ENCODE measurements around the gene CCDC12.

The CCDC12 gene

GRCh38 chr3:46908986-46909534, 67.5 kb downstream of the CCDC12 start:
- no peaks in the 10 kb centered on the region for H3K9me3 ChIP-seq (ENCODE audit: control insufficient read depth in 1 of 2, low read length in 2 of 2)
- peak overlapping the region in 1 of 2 donors; percentile 40 for H3K4me3 ChIP-seq (ENCODE audit: low read depth in 1 of 2, low read length in 2 of 2)
- no peaks in the 10 kb centered on the region for H3K36me3 ChIP-seq (ENCODE audit: control insufficient read depth in 1 of 2, insufficient read depth in 2 of 2, low read length in 2 of 2)
- H3K27me3 ChIP-seq (ENCODE audit: control insufficient read depth in 1 of 2, insufficient read depth in 2 of 2, low read length in 2 of 2): peaks cover 0 to 11% of the 10 kb centered on the region in 2 donors
- no peak overlapping the region for H3K9ac ChIP-seq (ENCODE audit: low read depth in 1 of 2, low read length in 2 of 2)
- H3K4me1 ChIP-seq (ENCODE audit: control insufficient read depth in 1 of 2, insufficient read depth in 2 of 2, low read length in 2 of 2): peaks cover 4 to 15% of the 10 kb centered on the region in 2 donors
- H3K27ac ChIP-seq (ENCODE audit: low read depth, low read length): no peak overlapping the region

GRCh38 chr3:46908294-46908985, 68.1 kb downstream of the CCDC12 start:
- Histone ChIP-seq H3K36me3 (ENCODE audit: control insufficient read depth in 1 of 2, insufficient read depth in 2 of 2, low read length in 2 of 2) (no peaks in the 10 kb centered on the region), H3K9me3 (ENCODE audit: control insufficient read depth in 1 of 2, low read length in 2 of 2) (no peaks in the 10 kb centered on the region), H3K4me1 (ENCODE audit: control insufficient read depth in 1 of 2, insufficient read depth in 2 of 2, low read length in 2 of 2) (peaks cover 4 to 10% of the 10 kb centered on the region in 2 donors), H3K27me3 (ENCODE audit: control insufficient read depth in 1 of 2, insufficient read depth in 2 of 2, low read length in 2 of 2) (peaks cover 0 to 11% of the 10 kb centered on the region in 2 donors), H3K4me3 (ENCODE audit: low read depth in 1 of 2, low read length in 2 of 2) (no peak overlapping the region), H3K27ac (ENCODE audit: low read depth, low read length) (no peak overlapping the region), H3K9ac (ENCODE audit: low read depth in 1 of 2, low read length in 2 of 2) (no peak overlapping the region)

- Histone ChIP-seq H3K4me1 (ENCODE audit: control insufficient read depth in 1 of 2, insufficient read depth in 2 of 2, low read length in 2 of 2) (peaks cover 4 to 10% of the 10 kb centered on the region in 2 donors), H3K9ac (ENCODE audit: low read depth in 1 of 2, low read length in 2 of 2) (no peak overlapping the region), H3K4me3 (ENCODE audit: low read depth in 1 of 2, low read length in 2 of 2) (no peak overlapping the region), H3K27me3 (ENCODE audit: control insufficient read depth in 1 of 2, insufficient read depth in 2 of 2, low read length in 2 of 2) (peaks cover 0 to 11% of the 10 kb centered on the region in 2 donors), H3K9me3 (ENCODE audit: control insufficient read depth in 1 of 2, low read length in 2 of 2) (no peaks in the 10 kb centered on the region), H3K27ac (ENCODE audit: low read depth, low read length) (no peak overlapping the region), H3K36me3 (ENCODE audit: control insufficient read depth in 1 of 2, insufficient read depth in 2 of 2, low read length in 2 of 2) (no peaks in the 10 kb centered on the region)
These were observed 68.6 kb downstream of the CCDC12 start for GRCh38 chr3:46907960-46908293.

- Histone ChIP-seq H3K27ac (ENCODE audit: low read depth, low read length) (no peak overlapping the region), H3K4me1 (ENCODE audit: control insufficient read depth in 1 of 2, insufficient read depth in 2 of 2, low read length in 2 of 2) (peaks cover 4 to 10% of the 10 kb centered on the region in 2 donors), H3K9me3 (ENCODE audit: control insufficient read depth in 1 of 2, low read length in 2 of 2) (no peaks in the 10 kb centered on the region), H3K9ac (ENCODE audit: low read depth in 1 of 2, low read length in 2 of 2) (no peak overlapping the region), H3K36me3 (ENCODE audit: control insufficient read depth in 1 of 2, insufficient read depth in 2 of 2, low read length in 2 of 2) (no peaks in the 10 kb centered on the region), H3K27me3 (ENCODE audit: control insufficient read depth in 1 of 2, insufficient read depth in 2 of 2, low read length in 2 of 2) (peaks cover 0 to 11% of the 10 kb centered on the region in 2 donors), H3K4me3 (ENCODE audit: low read depth in 1 of 2, low read length in 2 of 2) (no peak overlapping the region)
These were observed 69.3 kb downstream of the CCDC12 start for GRCh38 chr3:46907271-46907670.

- Histone ChIP-seq H3K9ac (ENCODE audit: low read depth in 1 of 2, low read length in 2 of 2) (no peak overlapping the region), H3K27me3 (ENCODE audit: control insufficient read depth in 1 of 2, insufficient read depth in 2 of 2, low read length in 2 of 2) (peaks cover 0 to 11% of the 10 kb centered on the region in 2 donors), H3K4me3 (ENCODE audit: low read depth in 1 of 2, low read length in 2 of 2) (no peak overlapping the region), H3K27ac (ENCODE audit: low read depth, low read length) (no peak overlapping the region), H3K9me3 (ENCODE audit: control insufficient read depth in 1 of 2, low read length in 2 of 2) (no peaks in the 10 kb centered on the region), H3K4me1 (ENCODE audit: control insufficient read depth in 1 of 2, insufficient read depth in 2 of 2, low read length in 2 of 2) (peaks cover 4 to 10% of the 10 kb centered on the region in 2 donors), H3K36me3 (ENCODE audit: control insufficient read depth in 1 of 2, insufficient read depth in 2 of 2, low read length in 2 of 2) (no peaks in the 10 kb centered on the region)
These were observed 70.0 kb downstream of the CCDC12 start for GRCh38 chr3:46906471-46907058.

- peaks cover 4 to 10% of the 10 kb centered on the region in 2 donors for H3K4me1 ChIP-seq (ENCODE audit: control insufficient read depth in 1 of 2, insufficient read depth in 2 of 2, low read length in 2 of 2)
- peaks cover 0 to 11% of the 10 kb centered on the region in 2 donors for H3K27me3 ChIP-seq (ENCODE audit: control insufficient read depth in 1 of 2, insufficient read depth in 2 of 2, low read length in 2 of 2)
- no peak overlapping the region for H3K4me3 ChIP-seq (ENCODE audit: low read depth in 1 of 2, low read length in 2 of 2)
- H3K9ac ChIP-seq (ENCODE audit: low read depth in 1 of 2, low read length in 2 of 2): no peak overlapping the region
- no peak overlapping the region for H3K27ac ChIP-seq (ENCODE audit: low read depth, low read length)
- no peaks in the 10 kb centered on the region for H3K36me3 ChIP-seq (ENCODE audit: control insufficient read depth in 1 of 2, insufficient read depth in 2 of 2, low read length in 2 of 2)
- H3K9me3 ChIP-seq (ENCODE audit: control insufficient read depth in 1 of 2, low read length in 2 of 2): no peaks in the 10 kb centered on the region
These were observed 70.7 kb downstream of the CCDC12 start for GRCh38 chr3:46905661-46906451.

- no peak overlapping the region for H3K27ac ChIP-seq (ENCODE audit: low read depth, low read length)
- H3K27me3 ChIP-seq (ENCODE audit: control insufficient read depth in 1 of 2, insufficient read depth in 2 of 2, low read length in 2 of 2): peaks cover 0 to 11% of the 10 kb centered on the region in 2 donors
- H3K36me3 ChIP-seq (ENCODE audit: control insufficient read depth in 1 of 2, insufficient read depth in 2 of 2, low read length in 2 of 2): no peaks in the 10 kb centered on the region
- H3K4me1 ChIP-seq (ENCODE audit: control insufficient read depth in 1 of 2, insufficient read depth in 2 of 2, low read length in 2 of 2): peaks cover 4 to 10% of the 10 kb centered on the region in 2 donors
- no peak overlapping the region for H3K4me3 ChIP-seq (ENCODE audit: low read depth in 1 of 2, low read length in 2 of 2)
- H3K9me3 ChIP-seq (ENCODE audit: control insufficient read depth in 1 of 2, low read length in 2 of 2): no peaks in the 10 kb centered on the region
- no peak overlapping the region for H3K9ac ChIP-seq (ENCODE audit: low read depth in 1 of 2, low read length in 2 of 2)
These were observed 71.4 kb downstream of the CCDC12 start for GRCh38 chr3:46905213-46905560.

GRCh38 chr3:46904303-46905212, 72.0 kb downstream of the CCDC12 start:
- Histone ChIP-seq H3K4me3 (ENCODE audit: low read depth in 1 of 2, low read length in 2 of 2) (no peak overlapping the region), H3K27ac (ENCODE audit: low read depth, low read length) (no peak overlapping the region), H3K9me3 (ENCODE audit: control insufficient read depth in 1 of 2, low read length in 2 of 2) (no peaks in the 10 kb centered on the region), H3K36me3 (ENCODE audit: control insufficient read depth in 1 of 2, insufficient read depth in 2 of 2, low read length in 2 of 2) (no peaks in the 10 kb centered on the region), H3K4me1 (ENCODE audit: control insufficient read depth in 1 of 2, insufficient read depth in 2 of 2, low read length in 2 of 2) (peaks cover 4 to 6% of the 10 kb centered on the region in 2 donors), H3K9ac (ENCODE audit: low read depth in 1 of 2, low read length in 2 of 2) (no peak overlapping the region), H3K27me3 (ENCODE audit: control insufficient read depth in 1 of 2, insufficient read depth in 2 of 2, low read length in 2 of 2) (peaks cover 0 to 17% of the 10 kb centered on the region in 2 donors)

- H3K9me3 ChIP-seq (ENCODE audit: control insufficient read depth in 1 of 2, low read length in 2 of 2): no peaks in the 10 kb centered on the region
- H3K4me1 ChIP-seq (ENCODE audit: control insufficient read depth in 1 of 2, insufficient read depth in 2 of 2, low read length in 2 of 2): no peaks in the 10 kb centered on the region
- H3K27me3 ChIP-seq (ENCODE audit: control insufficient read depth in 1 of 2, insufficient read depth in 2 of 2, low read length in 2 of 2): peaks cover 0 to 14% of the 10 kb centered on the region in 2 donors
These were observed 72.9 kb downstream of the CCDC12 start for GRCh38 chr3:46903341-46904302.

More at GRCh38 chr3:46903341-46904302, 72.9 kb downstream of the CCDC12 start:
- Histone ChIP-seq H3K4me3 (ENCODE audit: low read depth in 1 of 2, low read length in 2 of 2) (no peak overlapping the region), H3K9ac (ENCODE audit: low read depth in 1 of 2, low read length in 2 of 2) (no peak overlapping the region), H3K36me3 (ENCODE audit: control insufficient read depth in 1 of 2, insufficient read depth in 2 of 2, low read length in 2 of 2) (no peaks in the 10 kb centered on the region), H3K27ac (ENCODE audit: low read depth, low read length) (no peak overlapping the region)

All from duodenal mucosa (tissue), 2 donors.